K562 (cell line): Measurements from ENCODE around the gene RAB14. TPM values are rescaled to one million over a fixed set of nuclear protein-coding genes. Genes with fewer than 3 reads are reported as not detected.

ENCODE experiments used
- ATAC-seq: fragments of 200-7000 bp; cut with Tn5 transposase; 3 replicates; pipeline ENCODE4 v1.9.1; 2020; ENCODE audit warnings: moderate library complexity
- BruUV-seq: library from RNA; stranded (reverse); fragments of 400-500 nt; replicated peaks from 2 replicates; lab custom pipeline; 2021; lab: Mats Ljungman, UMichigan
- CTCF ChIA-PET: fragments of 300-600 bp; formaldehyde crosslinking; extraction: SDS; loops from one replicate; lab custom pipeline; 2021; ENCODE audit warnings: low intra/inter-chr PET ratio; lab: Yijun Ruan, JAX
- POLR2A ChIA-PET: fragments of 300-600, 350-650 bp; sonication (Branson Sonifier 250); formaldehyde crosslinking; extraction: SDS; loops from one replicate; lab custom pipeline; 2021; ENCODE audit warnings: antibody characterized with exemption, inconsistent platforms; lab: Yijun Ruan, JAX
- DNase-seq, 4 experiments: peaks; one replicate each; pipeline versions ENCODE4 v3.0.0 to v3.0.0-alpha.2; 2011 to 2018; ENCODE audit warnings: low spot score in 3 of 4, mixed read lengths in 3 of 4; ENCODE audit errors: extremely low read depth in 1 of 4
- FAIRE-seq: peaks from 2 replicates; lab custom pipeline; 2011; peaks lifted over from hg19 to GRCh38; lab: Jason Lieb, UNC
- H2AFZ ChIP-seq: 2 replicates; pipeline ENCODE4 v1.6.0; 2011; ENCODE audit warnings: low read depth, low read length, control low read depth, inconsistent platforms
- H3K27ac ChIP-seq: fragments of 200-600 bp; 3 replicates; pipeline ENCODE4 v1.8.0; 2011; ENCODE audit warnings: low read depth, mild to moderate bottlenecking, control low read depth, inconsistent platforms, low read length, moderate library complexity, mixed read lengths; ENCODE audit errors: extremely low read depth
- H3K27me3 ChIP-seq, 2 experiments: fragments of 300-600 bp in 1 of 2; 2 replicates in 1 of 2; 3 replicates in 1 of 2; pipeline versions ENCODE4 v1.6.0 to v1.8.0; 2011; ENCODE audit warnings: inconsistent platforms in 2 of 2, low read length in 2 of 2, mild to moderate bottlenecking in 1 of 2, mixed read lengths in 1 of 2, moderate library complexity in 1 of 2; ENCODE audit not compliant: control insufficient read depth in 2 of 2, insufficient read depth in 2 of 2
- H3K36me3 ChIP-seq: fragments of 300-600 bp; 3 replicates; pipeline ENCODE4 v1.8.0; 2011; ENCODE audit warnings: mild to moderate bottlenecking, low read length, inconsistent platforms; ENCODE audit not compliant: control insufficient read depth, insufficient read depth
- H3K4me1 ChIP-seq, 2 experiments: fragments of 200-600 bp in 1 of 2; replicated peaks in 1 of 2; 2 replicates in 1 of 2; 3 replicates in 1 of 2; pipeline versions ENCODE4 v1.5.1 to v1.8.0; 2011; ENCODE audit warnings: inconsistent platforms in 2 of 2, low read length in 2 of 2, mild to moderate bottlenecking in 1 of 2, mixed read lengths in 1 of 2, moderate library complexity in 1 of 2; ENCODE audit not compliant: control insufficient read depth in 2 of 2, insufficient read depth in 2 of 2
- H3K4me2 ChIP-seq: 2 replicates; pipeline ENCODE4 v1.6.1; 2011; ENCODE audit warnings: low read length, control low read depth, inconsistent platforms, mixed read lengths; ENCODE audit not compliant: insufficient read depth
- H3K4me3 ChIP-seq: fragments of 200-600 bp; sonication (generic), shearing (Covaris generic); 2 replicates; pipeline ENCODE4 v1.5.1; 2016; ENCODE audit warnings: control low read depth, inconsistent platforms
- H3K79me2 ChIP-seq: fragments of 200-600 bp; 3 replicates; pipeline ENCODE4 v1.8.0; 2011; ENCODE audit warnings: low read length, inconsistent platforms; ENCODE audit not compliant: control insufficient read depth, insufficient read depth
- H3K9ac ChIP-seq, 2 experiments: 2 replicates each; pipeline versions ENCODE4 v1.6.0 to v1.6.1; 2011; ENCODE audit warnings: low read depth in 2 of 2, low read length in 2 of 2, control low read depth in 1 of 2, inconsistent platforms in 1 of 2, mild to moderate bottlenecking in 1 of 2, mixed read lengths in 1 of 2; ENCODE audit not compliant: insufficient read depth in 1 of 2
- H3K9me1 ChIP-seq: one replicate; pipeline ENCODE4 v1.6.0; 2011; ENCODE audit warnings: inconsistent platforms, mild to moderate bottlenecking, low read length, moderate library complexity; ENCODE audit not compliant: control insufficient read depth, insufficient read depth
- H3K9me3 ChIP-seq: replicated peaks from 2 replicates; pipeline ENCODE4 v1.5.1; 2011; ENCODE audit warnings: low read depth, low read length, inconsistent platforms; ENCODE audit not compliant: control insufficient read depth, insufficient read depth
- H4K20me1 ChIP-seq: replicated peaks from 2 replicates; pipeline ENCODE4 v1.6.1; 2011; ENCODE audit warnings: low read length, inconsistent platforms, mixed read lengths; ENCODE audit not compliant: control insufficient read depth, insufficient read depth
- CBX1 ChIP-seq: sonication (generic); IDR thresholded peaks from 2 replicates; pipeline ENCODE4 v1.6.1; 2016; ENCODE audit warnings: antibody characterized with exemption, low read depth, mild to moderate bottlenecking
- CHD2 ChIP-seq: IDR thresholded peaks from 2 replicates; pipeline ENCODE4 v1.6.1; 2011; ENCODE audit warnings: low read depth, low read length
- HNRNPUL1 ChIP-seq: fragments of 200-400 bp; formaldehyde crosslinking; IDR thresholded peaks from 2 replicates; pipeline ENCODE4 v1.6.1; 2017; ENCODE audit warnings: low read length
- JUN ChIP-seq, 2 experiments: sonication (generic) in 1 of 2; formaldehyde crosslinking in 1 of 2; IDR thresholded peaks; 2 replicates each; pipeline versions ENCODE4 v1.6.1 to v1.8.0; 2012 to 2022; ENCODE audit warnings: borderline replicate concordance in 2 of 2, mild to moderate bottlenecking in 2 of 2, improper control_type of control experiment in 1 of 2, low read depth in 1 of 2, low read length in 1 of 2, missing genetic modification reagents in 1 of 2
- KLF1 ChIP-seq: fragments of 450-650 bp; IDR thresholded peaks from 2 replicates; pipeline ENCODE4 v1.6.1; 2016; ENCODE audit warnings: missing genetic modification characterization, missing compliant biosample characterization
- LCOR ChIP-seq: sonication (generic); formaldehyde crosslinking; IDR thresholded peaks from 2 replicates; pipeline ENCODE4 v1.8.0; 2022; ENCODE audit warnings: mild to moderate bottlenecking, missing genetic modification reagents
- NBN ChIP-seq: fragments of 450-650 bp; IDR thresholded peaks from 2 replicates; pipeline ENCODE4 v1.6.1; 2016; ENCODE audit warnings: low read depth, mild to moderate bottlenecking
- NCOA2 ChIP-seq, 2 experiments: fragments of 450-650 bp; IDR thresholded peaks; 2 replicates each; pipeline ENCODE4 v1.6.1; 2018; ENCODE audit warnings: mild to moderate bottlenecking in 2 of 2, moderate library complexity in 1 of 2; ENCODE audit not compliant: partially characterized antibody in 2 of 2
- RBM22 ChIP-seq: fragments of 200-400 bp; formaldehyde crosslinking; IDR thresholded peaks from 2 replicates; pipeline ENCODE4 v1.6.1; 2018; ENCODE audit warnings: low read length, low read depth; ENCODE audit not compliant: poor library complexity, severe bottlenecking
- SMARCB1 ChIP-seq: IDR thresholded peaks from 2 replicates; pipeline ENCODE4 v1.6.1; 2011; ENCODE audit warnings: improper control_type of control experiment, low read depth; ENCODE audit not compliant: insufficient read length
- SNIP1 ChIP-seq: fragments of 450-650 bp; IDR thresholded peaks from 2 replicates; pipeline ENCODE4 v1.7.1; 2017; ENCODE audit warnings: low read depth, mild to moderate bottlenecking
- SUPT5H ChIP-seq: fragments of 450-650 bp; IDR thresholded peaks from 2 replicates; pipeline ENCODE4 v1.6.1; 2016
- TAL1 ChIP-seq: fragments of 450-650 bp; IDR thresholded peaks from 2 replicates; pipeline ENCODE4 v1.6.1; 2016; ENCODE audit warnings: mild to moderate bottlenecking
- TCF7L2 ChIP-seq: fragments of 150-350 bp; IDR thresholded peaks from 2 replicates; pipeline ENCODE4 v1.6.1; 2016; ENCODE audit warnings: low read depth, mild to moderate bottlenecking, low read length, moderate library complexity
- TEAD1 ChIP-seq, 2 experiments: fragments of 450-650 bp in 1 of 2; sonication (generic) in 1 of 2; formaldehyde crosslinking; IDR thresholded peaks; 2 replicates each; pipeline versions ENCODE4 v1.4.0 to v1.8.0; 2020 to 2022; ENCODE audit warnings: mild to moderate bottlenecking in 2 of 2, missing genetic modification reagents in 1 of 2
- WGBS: fragments of 100-300 bp; shearing (Covaris generic); methylation state at CpG from one replicate; pipeline ENCODE4 v1.1.6; 2016; ENCODE audit warnings: low coverage, mixed read lengths; ENCODE audit not compliant: insufficient coverage; ENCODE audit errors: missing lambda C conversion rate; 5-methylcytosine and 5-hydroxymethylcytosine counted together
- in situ Hi-C: fragments of 300-500 bp; cut with MboI; formaldehyde crosslinking; loops from 4 replicates; pipeline ENCODE4 v1.15.0; 2018; ENCODE audit warnings: inconsistent platforms, mixed read lengths
- intact Hi-C: fragments of 100-400 bp; cut with micrococcal nuclease; formaldehyde crosslinking; loops from 2 replicates; pipeline ENCODE4 v1.14.2; 2022
- polyA plus RNA-seq, 8 experiments: library from polyadenylated mRNA; depleted of rRNA in 4 of 8; stranded (reverse) in 5 of 8; unstranded in 3 of 8; fragments of >200 nt; fragmentation: Nextera tagmentation in 2 of 8; fragmentation: Illumina TruSeq in 1 of 8; extraction: Ambion mirVana in 2 of 8; extraction: Trizol in 1 of 8; gene quantifications; 2 replicates each; pipeline versions ENCODE4 v1.2.1 to v1.2.3, GENCODE V29; 2011 to 2014; ENCODE audit warnings: inconsistent platforms in 1 of 8, missing spikeins in 1 of 8
- total RNA-seq, 7 experiments: library from RNA; depleted of rRNA in 6 of 7; stranded (reverse); fragments of >200 nt in 6 of 7; fragmentation: Illumina TruSeq in 2 of 7; extraction: Trizol in 2 of 7; gene quantifications; 2 replicates each; pipeline versions ENCODE4 v1.2.1 to v1.2.3, GENCODE V29; 2011 to 2021; ENCODE audit warnings: low replicate concordance in 1 of 7
- TF ChIP-seq, protein P1 (sequence below): fragments of 250-450 bp; sonication (Bioruptor Pico); IDR thresholded peaks from 2 replicates; pipeline ENCODE4 v1.5.0; 2022; ENCODE audit warnings: mild to moderate bottlenecking
- TF ChIP-seq, protein P2 (sequence below): fragments of 450-650 bp; IDR thresholded peaks from 2 replicates; pipeline ENCODE4 v1.6.1; 2016
- TF ChIP-seq, protein P3 (sequence below), 2 experiments: fragments of 450-650 bp in 1 of 2; sonication (generic) in 1 of 2; formaldehyde crosslinking; conservative IDR thresholded peaks; 2 replicates each; pipeline versions ENCODE4 v1.4.0 to v1.8.1; 2020 to 2022; ENCODE audit warnings: mild to moderate bottlenecking in 1 of 2, missing genetic modification reagents in 1 of 2

The RAB14 gene
- total and polyA plus RNA-seq, 9 of the 15 experiments (the other 6 are each of a cell fraction or from before 2014, with no cell fraction given): 10.3 to 41.8 (median 20.9) TPM

DNA sequence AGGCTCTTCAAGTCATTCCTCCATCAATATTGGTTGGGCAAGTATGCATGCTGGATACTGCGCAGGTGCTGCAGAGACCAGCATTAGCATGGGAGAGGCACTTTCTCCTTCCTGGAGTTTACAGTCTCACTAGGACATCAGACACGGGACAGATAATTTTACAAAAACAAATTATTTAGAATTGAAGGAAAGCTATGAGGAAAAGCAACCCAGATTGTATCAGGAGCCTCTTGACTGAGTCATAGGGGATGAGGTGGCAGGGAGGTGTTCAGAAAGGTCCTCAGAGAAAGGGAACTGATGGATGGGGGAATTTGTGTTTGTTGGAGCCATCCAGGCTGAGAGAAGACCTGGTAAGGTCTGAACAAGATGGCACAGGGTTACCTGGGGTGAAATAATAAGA lies 24.5 kb upstream of the RAB14 start (continued):
- TF ChIP-seq JUN (IDR thresholded peaks at IDR 0.05; ENCODE audit: borderline replicate concordance, low read depth, low read length) (peak; percentile 83), JUN (CRISPR knock-in tag; IDR thresholded peaks at IDR 0.05; ENCODE audit: borderline replicate concordance) (no peak)

DNA sequence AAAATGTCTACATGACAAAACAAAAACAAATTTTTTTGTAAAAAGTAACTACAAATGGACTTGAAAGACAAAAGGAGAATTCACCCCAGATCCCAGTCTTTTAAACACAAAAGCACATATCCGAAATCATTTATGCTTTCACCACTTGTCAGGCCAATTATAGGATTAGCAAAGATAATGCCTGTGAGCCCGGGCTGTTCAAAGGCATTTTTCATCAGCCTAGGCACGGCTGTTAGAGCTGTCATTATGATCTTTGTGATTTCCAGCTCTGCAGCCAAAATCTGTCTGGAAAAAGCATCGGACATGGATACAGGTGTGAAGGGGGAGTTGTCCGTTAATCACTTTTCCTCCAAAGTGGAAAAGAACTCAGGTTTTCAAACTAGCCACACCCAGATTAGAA lies 23.6 kb upstream of the RAB14 start:
- 7% methylated on average over 5 of the region's 5 CpGs for WGBS
- Histone ChIP-seq H4K20me1 (no peaks in the 10 kb centered on the region), H3K36me3 (no peaks in the 10 kb centered on the region), H3K27ac (no peak overlapping the region), H3K27me3 (no peaks in the 10 kb centered on the region), H3K9me3 (no peaks in the 10 kb centered on the region), H3K79me2 (no peaks in the 10 kb centered on the region), H3K9ac (no peak overlapping the region), H3K4me2 (no peak overlapping the region), H2AFZ (no peak overlapping the region), H3K4me3 (no peak overlapping the region), H3K9me1 (no peaks in the 10 kb centered on the region), H3K4me1 (peaks cover 0 to 15% of the 10 kb centered on the region in 2 experiments; a peak in 3 of 5 replicates)
- CTCF ChIA-PET: no interaction called here
- ATAC-seq (no peak; the same call in 2 of the 3 replicates), FAIRE-seq (peak; percentile 37), DNase-seq (peak in 1 of 4 experiments; percentile 11)
- in situ Hi-C loops (no loop called here), intact Hi-C loops (loop anchor here (5.0 kb wide), 1 partner anchor 42 kb away; the partner anchor contains the start of gene GSN)
- POLR2A ChIA-PET: no interaction called here
- BruUV-seq: no TSS peak
- TF ChIP-seq, protein P1, sequence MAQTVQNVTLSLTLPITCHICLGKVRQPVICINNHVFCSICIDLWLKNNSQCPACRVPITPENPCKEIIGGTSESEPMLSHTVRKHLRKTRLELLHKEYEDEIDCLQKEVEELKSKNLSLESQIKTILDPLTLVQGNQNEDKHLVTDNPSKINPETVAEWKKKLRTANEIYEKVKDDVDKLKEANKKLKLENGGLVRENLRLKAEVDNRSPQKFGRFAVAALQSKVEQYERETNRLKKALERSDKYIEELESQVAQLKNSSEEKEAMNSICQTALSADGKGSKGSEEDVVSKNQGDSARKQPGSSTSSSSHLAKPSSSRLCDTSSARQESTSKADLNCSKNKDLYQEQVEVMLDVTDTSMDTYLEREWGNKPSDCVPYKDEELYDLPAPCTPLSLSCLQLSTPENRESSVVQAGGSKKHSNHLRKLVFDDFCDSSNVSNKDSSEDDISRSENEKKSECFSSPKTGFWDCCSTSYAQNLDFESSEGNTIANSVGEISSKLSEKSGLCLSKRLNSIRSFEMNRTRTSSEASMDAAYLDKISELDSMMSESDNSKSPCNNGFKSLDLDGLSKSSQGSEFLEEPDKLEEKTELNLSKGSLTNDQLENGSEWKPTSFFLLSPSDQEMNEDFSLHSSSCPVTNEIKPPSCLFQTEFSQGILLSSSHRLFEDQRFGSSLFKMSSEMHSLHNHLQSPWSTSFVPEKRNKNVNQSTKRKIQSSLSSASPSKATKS (CRISPR knock-in tag): no peak
- TF ChIP-seq, protein P2, sequence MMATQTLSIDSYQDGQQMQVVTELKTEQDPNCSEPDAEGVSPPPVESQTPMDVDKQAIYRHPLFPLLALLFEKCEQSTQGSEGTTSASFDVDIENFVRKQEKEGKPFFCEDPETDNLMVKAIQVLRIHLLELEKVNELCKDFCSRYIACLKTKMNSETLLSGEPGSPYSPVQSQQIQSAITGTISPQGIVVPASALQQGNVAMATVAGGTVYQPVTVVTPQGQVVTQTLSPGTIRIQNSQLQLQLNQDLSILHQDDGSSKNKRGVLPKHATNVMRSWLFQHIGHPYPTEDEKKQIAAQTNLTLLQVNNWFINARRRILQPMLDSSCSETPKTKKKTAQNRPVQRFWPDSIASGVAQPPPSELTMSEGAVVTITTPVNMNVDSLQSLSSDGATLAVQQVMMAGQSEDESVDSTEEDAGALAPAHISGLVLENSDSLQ: peak; percentile 35; the same call in 1 of the 2 replicates
- TF ChIP-seq CBX1 (no peak), KLF1 (no peak), TCF7L2 (no peak), NBN (no peak), SUPT5H (no peak), SNIP1 (no peak), SMARCB1 (no peak), HNRNPUL1 (no peak), LCOR (CRISPR knock-in tag) (no peak), TAL1 (no peak), RBM22 (no peak), NCOA2 (IDR thresholded peaks at IDR 0.05; ENCODE audit: partially characterized antibody in 2 of 2) (no peak), TEAD1 (CRISPR knock-in tag; IDR thresholded peaks at IDR 0.05) (no peak), CHD2 (no peak)
- TF ChIP-seq, protein P3, sequence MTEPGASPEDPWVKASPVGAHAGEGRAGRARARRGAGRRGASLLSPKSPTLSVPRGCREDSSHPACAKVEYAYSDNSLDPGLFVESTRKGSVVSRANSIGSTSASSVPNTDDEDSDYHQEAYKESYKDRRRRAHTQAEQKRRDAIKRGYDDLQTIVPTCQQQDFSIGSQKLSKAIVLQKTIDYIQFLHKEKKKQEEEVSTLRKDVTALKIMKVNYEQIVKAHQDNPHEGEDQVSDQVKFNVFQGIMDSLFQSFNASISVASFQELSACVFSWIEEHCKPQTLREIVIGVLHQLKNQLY (CRISPR knock-in tag; conservative IDR thresholded peaks at IDR 0.05): no peak
